SK-N-SH (cell line): ENCODE measurements around the gene PIK3R3. TPM values are rescaled to one million over a fixed set of nuclear protein-coding genes. Genes with fewer than 3 reads are reported as not detected.

ENCODE experiments used
- CTCF ChIA-PET: fragments of 300-600, 350-600 bp; formaldehyde crosslinking; extraction: SDS; loops from one replicate; lab custom pipeline; 2021; lab: Yijun Ruan, JAX
- POLR2A ChIA-PET: fragments of 350-600 bp; sonication (Branson Sonifier 250); formaldehyde crosslinking; extraction: SDS; loops from one replicate; lab custom pipeline; 2020; ENCODE audit warnings: antibody characterized with exemption, inconsistent platforms; lab: Yijun Ruan, JAX
- DNase-seq: peaks from one replicate; pipeline ENCODE4 v3.0.0; 2012
- H2AFZ ChIP-seq: fragments of 200-600 bp; sonication (generic); 2 replicates; pipeline ENCODE4 v1.8.1; 2016; ENCODE audit warnings: antibody characterized with exemption, mild to moderate bottlenecking, low read depth
- H3F3A ChIP-seq: fragments of 200-600 bp; sonication (generic); replicated peaks from 2 replicates; pipeline ENCODE3; 2016; ENCODE audit warnings: antibody characterized with exemption, mild to moderate bottlenecking; ENCODE audit not compliant: insufficient read depth
- H3K27ac ChIP-seq, 2 experiments: fragments of 200-500 bp in 1 of 2; fragments of 200-600 bp in 1 of 2; sonication (Bioruptor generic) in 1 of 2; sonication (generic), shearing (Covaris generic) in 1 of 2; 2 replicates each; pipeline versions ENCODE4 v1.5.1 to v1.6.1; 2014 to 2016; ENCODE audit warnings: low read depth in 2 of 2, inconsistent platforms in 1 of 2, low read length in 1 of 2, mild to moderate bottlenecking in 1 of 2, mixed read lengths in 1 of 2
- H3K27me3 ChIP-seq: fragments of 200-600 bp; sonication (generic), shearing (Covaris generic); 2 replicates; pipeline ENCODE4 v1.6.1; 2016; ENCODE audit warnings: mixed run types; ENCODE audit not compliant: insufficient read depth
- H3K36me3 ChIP-seq, 2 experiments: fragments of 200-500 bp in 1 of 2; fragments of 200-600 bp in 1 of 2; sonication (Bioruptor generic) in 1 of 2; sonication (generic) in 1 of 2; replicated peaks in 1 of 2; 2 replicates each; pipeline versions ENCODE3 to v1.5.1; 2014 to 2016; ENCODE audit warnings: low read length in 1 of 2, mild to moderate bottlenecking in 1 of 2; ENCODE audit not compliant: insufficient read depth in 2 of 2, control insufficient read depth in 1 of 2
- H3K4me1 ChIP-seq, 2 experiments: fragments of 200-500 bp in 1 of 2; fragments of 200-600 bp in 1 of 2; sonication (Bioruptor generic) in 1 of 2; sonication (generic), shearing (Covaris generic) in 1 of 2; 2 replicates each; pipeline versions ENCODE4 v1.5.1 to v1.6.1; 2014 to 2016; ENCODE audit warnings: low read depth in 1 of 2, low read length in 1 of 2, mixed run types in 1 of 2; ENCODE audit not compliant: insufficient read depth in 2 of 2, control insufficient read depth in 1 of 2
- H3K4me2 ChIP-seq: fragments of 200-600 bp; sonication (generic), shearing (Covaris generic); 2 replicates; pipeline ENCODE4 v1.6.1; 2017; ENCODE audit warnings: mixed run types
- H3K4me3 ChIP-seq, 2 experiments: fragments of 200-500 bp in 1 of 2; fragments of 200-600 bp in 1 of 2; sonication (Bioruptor generic) in 1 of 2; sonication (generic), shearing (Covaris generic) in 1 of 2; 2 replicates each; pipeline versions ENCODE4 v1.5.1 to v1.8.1; 2014 to 2016; ENCODE audit warnings: low read depth in 2 of 2, inconsistent platforms in 1 of 2, low read length in 1 of 2, mild to moderate bottlenecking in 1 of 2, mixed read lengths in 1 of 2, moderate library complexity in 1 of 2
- H3K79me2 ChIP-seq: fragments of 200-600 bp; sonication (generic); 2 replicates; pipeline ENCODE4 v1.8.1; 2017; ENCODE audit warnings: mild to moderate bottlenecking; ENCODE audit not compliant: insufficient read depth
- H3K9ac ChIP-seq: fragments of 200-600 bp; sonication (generic); 2 replicates; pipeline ENCODE4 v1.6.1; 2017; ENCODE audit warnings: mixed run types
- H3K9me2 ChIP-seq: fragments of 200-600 bp; sonication (generic); 2 replicates; pipeline ENCODE4 v1.6.1; 2017; ENCODE audit warnings: mixed run types
- H3K9me3 ChIP-seq: fragments of 200-600 bp; sonication (generic); 2 replicates; pipeline ENCODE4 v1.6.1; 2017; ENCODE audit warnings: mixed run types, mild to moderate bottlenecking, moderate library complexity
- H4K20me1 ChIP-seq: fragments of 200-600 bp; sonication (generic); 2 replicates; pipeline ENCODE4 v1.6.1; 2017; ENCODE audit warnings: mild to moderate bottlenecking, mixed run types; ENCODE audit not compliant: insufficient read depth
- CHD2 ChIP-seq: fragments of 150-350 bp; IDR thresholded peaks from 2 replicates; pipeline ENCODE4 v1.6.1; 2018; ENCODE audit warnings: low read length; ENCODE audit not compliant: partially characterized antibody
- CTCF ChIP-seq: fragments of 200-600 bp; sonication (generic); IDR thresholded peaks from 2 replicates; pipeline ENCODE4 v1.6.1; 2017; ENCODE audit warnings: antibody characterized with exemption, mild to moderate bottlenecking, moderate library complexity
- FOSL2 ChIP-seq: IDR thresholded peaks from 2 replicates; pipeline ENCODE4 v1.4.0; 2012; ENCODE audit warnings: low read depth, mild to moderate bottlenecking, moderate library complexity, borderline replicate concordance
- FOXM1 ChIP-seq: IDR thresholded peaks from 2 replicates; pipeline ENCODE4 v1.4.0; 2012; ENCODE audit warnings: low read depth, mild to moderate bottlenecking
- GATA2 ChIP-seq: sonication (generic); formaldehyde crosslinking; IDR thresholded peaks from 2 replicates; pipeline ENCODE4 v1.5.0; 2020; ENCODE audit warnings: mild to moderate bottlenecking, missing genetic modification reagents
- IRF3 ChIP-seq: fragments of 150-350 bp; IDR thresholded peaks from 2 replicates; pipeline ENCODE4 v1.6.1; 2016; ENCODE audit warnings: mild to moderate bottlenecking, low read depth, low read length
- JUND ChIP-seq: IDR thresholded peaks from 2 replicates; pipeline ENCODE4 v1.4.0; 2012
- MEF2A ChIP-seq: IDR thresholded peaks from 2 replicates; pipeline ENCODE4 v1.4.0; 2012; ENCODE audit warnings: low read depth, borderline replicate concordance
- NRF1 ChIP-seq: IDR thresholded peaks from 2 replicates; pipeline ENCODE4 v1.6.1; 2012; ENCODE audit warnings: low read depth, mild to moderate bottlenecking, low read length
- PBX3 ChIP-seq: IDR thresholded peaks from 2 replicates; pipeline ENCODE4; 2012
- POLR2AphosphoS5 ChIP-seq: IDR thresholded peaks from 2 replicates; pipeline ENCODE4 v1.6.1; 2012; ENCODE audit warnings: low read depth, low read length
- REST ChIP-seq: IDR thresholded peaks from 2 replicates; pipeline ENCODE4 v1.6.1; 2012; ENCODE audit warnings: mild to moderate bottlenecking, low read depth, low read length, moderate library complexity
- RFX5 ChIP-seq: IDR thresholded peaks from 2 replicates; pipeline ENCODE4 v1.6.1; 2012; ENCODE audit warnings: mild to moderate bottlenecking, improper control_type of control experiment, low read length
- RXRA ChIP-seq: IDR thresholded peaks from 2 replicates; pipeline ENCODE4 v1.4.0; 2012; ENCODE audit warnings: low read depth, mild to moderate bottlenecking, borderline replicate concordance
- TAF1 ChIP-seq: IDR thresholded peaks from 2 replicates; pipeline ENCODE4 v1.6.1; 2012; ENCODE audit warnings: low read depth, mild to moderate bottlenecking, low read length, moderate library complexity, borderline replicate concordance
- TCF12 ChIP-seq: IDR thresholded peaks from 2 replicates; pipeline ENCODE4 v1.4.0; 2012
- TEAD4 ChIP-seq: IDR thresholded peaks from 2 replicates; pipeline ENCODE4 v1.4.0; 2012; ENCODE audit warnings: mild to moderate bottlenecking, borderline replicate concordance; ENCODE audit not compliant: insufficient read depth
- USF2 ChIP-seq: fragments of 150-350 bp; IDR thresholded peaks from 2 replicates; pipeline ENCODE4 v1.6.1; 2017; ENCODE audit warnings: antibody characterized with exemption, low read length, low read depth, borderline replicate concordance
- YY1 ChIP-seq: IDR thresholded peaks from 2 replicates; pipeline ENCODE4 v1.4.0; 2012; ENCODE audit warnings: low read depth, mild to moderate bottlenecking
- ZBTB33 ChIP-seq: IDR thresholded peaks from 2 replicates; pipeline ENCODE4 v1.4.0; 2012; ENCODE audit warnings: low read depth, borderline replicate concordance
- WGBS: methylation state at CpG from one replicate; pipeline ENCODE4 v1.1.6; 2017; ENCODE audit warnings: low lambda C conversion rate; 5-methylcytosine and 5-hydroxymethylcytosine counted together
- polyA plus RNA-seq, 3 experiments: library from polyadenylated mRNA; depleted of rRNA; stranded (reverse); fragments of >200 nt; gene quantifications; 2 replicates each; pipeline ENCODE4 v1.2.3, GENCODE V29; 2012

Gene PIK3R3
- polyA plus RNA-seq, 1 of the 3 experiments (the other 2 are of a cell fraction) = 4.0 TPM

DNA sequence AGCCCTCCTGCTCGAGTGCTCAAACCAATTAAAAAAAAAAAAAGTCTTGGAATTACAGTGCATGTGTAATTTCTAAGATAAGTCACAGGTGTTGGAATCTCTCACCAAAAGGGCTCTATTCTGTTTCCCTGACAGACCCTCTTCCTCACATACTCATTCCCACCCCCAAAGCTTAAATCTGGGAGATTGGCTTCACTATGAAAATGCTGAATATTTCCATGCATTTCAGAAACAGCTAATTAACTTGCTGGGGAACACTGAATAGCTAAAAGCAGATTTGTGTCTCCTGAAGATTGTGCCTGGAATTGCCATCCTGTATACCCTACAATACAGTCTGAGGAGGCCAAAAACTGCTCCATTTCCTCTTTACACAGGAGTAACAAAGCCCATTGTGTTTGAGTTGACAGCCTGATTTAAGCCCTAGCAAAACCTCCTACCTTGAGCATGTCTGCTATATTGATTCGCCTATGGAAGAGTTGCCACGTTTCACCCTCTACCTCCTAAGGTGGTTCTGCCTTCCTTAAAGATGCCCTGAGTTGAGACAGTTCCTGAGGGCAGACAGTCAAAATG, 1.4 kb upstream of the PIK3R3 start:
- peak overlapping the region; percentile 74 to 99 for H3K4me3 ChIP-seq
- DNase-seq = no peak
- no peaks in the 10 kb centered on the region for H4K20me1 ChIP-seq
- H3K4me2 ChIP-seq = peak overlapping the region; percentile 85
- H3K27ac ChIP-seq = peak overlapping the region; percentile 98 to 100
- no peaks in the 10 kb centered on the region for H3K36me3 ChIP-seq
- no peaks in the 10 kb centered on the region for H3K9me3 ChIP-seq
- ChIA-PET POLR2A (interaction anchor here (0.7 kb wide), 1 partner anchor 702 kb away, joined by 3 read pairs; no protein-coding TSS in a partner anchor), CTCF (interaction anchor here (1.7 kb wide), 1 partner anchor 45 kb away, joined by 3 read pairs; no protein-coding TSS in a partner anchor)
- peak overlapping the region; percentile 96; the same call in 1 of the 2 replicates for H3K9ac ChIP-seq
- H3K9me2 ChIP-seq = no peaks in the 10 kb centered on the region
- no peaks in the 10 kb centered on the region for H3K27me3 ChIP-seq
- H3K79me2 ChIP-seq = peaks cover 25% of the 10 kb centered on the region
- H3K4me1 ChIP-seq = peaks cover 15 to 22% of the 10 kb centered on the region in 2 experiments; a peak in 2 of 4 replicates
- peaks cover 16% of the 10 kb centered on the region for H3F3A ChIP-seq
- H2AFZ ChIP-seq = no peak overlapping the region
- WGBS = 64% methylated on average over 3 of the region's 3 CpGs
- TF ChIP-seq IRF3 (no peak), POLR2AphosphoS5 (no peak), TEAD4 (no peak), CTCF (no peak), NRF1 (no peak), YY1 (no peak), FOSL2 (no peak), TAF1 (no peak), TCF12 (no peak), CHD2 (no peak), PBX3 (no peak), FOXM1 (no peak), RXRA (no peak), USF2 (no peak), GATA2 (CRISPR knock-in tag) (no peak), ZBTB33 (no peak), JUND (no peak), RFX5 (no peak), MEF2A (no peak), REST (no peak)
